Measurements from ENCODE around the gene FUT4. TPM values are rescaled to one million over a fixed set of nuclear protein-coding genes. Genes with fewer than 3 reads are reported as not detected.

FUT4 gene
- total RNA-seq, 1 experiment from 2014 or later = 7.7 TPM

DNA sequence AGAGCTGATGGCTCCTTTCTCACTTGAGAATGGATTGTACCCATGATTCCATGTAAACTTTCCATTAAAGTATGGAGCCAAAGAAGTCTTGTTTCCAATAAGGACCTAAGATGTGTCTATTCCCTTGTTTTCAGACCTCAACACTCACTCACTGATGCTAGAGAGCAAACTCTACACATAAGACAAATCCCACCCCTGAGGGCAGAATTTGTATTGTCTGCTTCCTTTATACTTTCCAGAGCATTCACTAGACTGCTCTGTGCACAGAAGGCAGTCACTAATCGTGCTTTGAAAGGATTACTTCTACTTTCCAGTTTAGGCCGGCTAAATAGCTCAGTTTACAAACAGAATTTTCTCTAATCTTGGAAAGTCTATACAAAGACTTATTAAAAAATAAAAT lies 43.5 kb upstream of the FUT4 start (continued):
- TF ChIP-seq, protein P1, sequence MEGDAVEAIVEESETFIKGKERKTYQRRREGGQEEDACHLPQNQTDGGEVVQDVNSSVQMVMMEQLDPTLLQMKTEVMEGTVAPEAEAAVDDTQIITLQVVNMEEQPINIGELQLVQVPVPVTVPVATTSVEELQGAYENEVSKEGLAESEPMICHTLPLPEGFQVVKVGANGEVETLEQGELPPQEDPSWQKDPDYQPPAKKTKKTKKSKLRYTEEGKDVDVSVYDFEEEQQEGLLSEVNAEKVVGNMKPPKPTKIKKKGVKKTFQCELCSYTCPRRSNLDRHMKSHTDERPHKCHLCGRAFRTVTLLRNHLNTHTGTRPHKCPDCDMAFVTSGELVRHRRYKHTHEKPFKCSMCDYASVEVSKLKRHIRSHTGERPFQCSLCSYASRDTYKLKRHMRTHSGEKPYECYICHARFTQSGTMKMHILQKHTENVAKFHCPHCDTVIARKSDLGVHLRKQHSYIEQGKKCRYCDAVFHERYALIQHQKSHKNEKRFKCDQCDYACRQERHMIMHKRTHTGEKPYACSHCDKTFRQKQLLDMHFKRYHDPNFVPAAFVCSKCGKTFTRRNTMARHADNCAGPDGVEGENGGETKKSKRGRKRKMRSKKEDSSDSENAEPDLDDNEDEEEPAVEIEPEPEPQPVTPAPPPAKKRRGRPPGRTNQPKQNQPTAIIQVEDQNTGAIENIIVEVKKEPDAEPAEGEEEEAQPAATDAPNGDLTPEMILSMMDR (IDR thresholded peaks at IDR 0.05) = no peak
- no peak for TF ChIP-seq ZNF121 (CRISPR knock-in tag; IDR thresholded peaks at IDR 0.05)
- TF ChIP-seq, protein P2, sequence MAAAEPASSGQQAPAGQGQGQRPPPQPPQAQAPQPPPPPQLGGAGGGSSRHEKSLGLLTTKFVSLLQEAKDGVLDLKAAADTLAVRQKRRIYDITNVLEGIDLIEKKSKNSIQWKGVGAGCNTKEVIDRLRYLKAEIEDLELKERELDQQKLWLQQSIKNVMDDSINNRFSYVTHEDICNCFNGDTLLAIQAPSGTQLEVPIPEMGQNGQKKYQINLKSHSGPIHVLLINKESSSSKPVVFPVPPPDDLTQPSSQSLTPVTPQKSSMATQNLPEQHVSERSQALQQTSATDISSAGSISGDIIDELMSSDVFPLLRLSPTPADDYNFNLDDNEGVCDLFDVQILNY (CRISPR knock-in tag; IDR thresholded peaks at IDR 0.05) = no peak

DNA sequence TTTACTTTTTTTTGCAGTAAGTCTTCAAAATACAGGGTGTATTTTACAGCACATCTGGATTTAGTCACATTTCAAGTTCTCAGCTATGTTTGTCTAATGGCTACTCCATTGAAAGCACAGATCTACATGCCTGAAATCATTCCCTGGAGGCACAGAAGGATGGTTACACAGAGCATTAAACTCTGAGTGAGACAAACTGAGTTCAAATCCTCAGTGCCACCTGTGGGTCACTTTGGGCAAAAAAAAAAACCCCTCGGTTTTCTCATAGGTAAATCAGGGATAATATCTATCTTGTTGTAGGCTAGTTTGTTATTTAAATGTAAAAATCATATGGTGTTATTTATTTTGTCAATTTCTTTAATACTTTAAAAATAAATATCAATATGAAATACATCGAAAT lies 42.2 kb upstream of the FUT4 start:
- Mint-ChIP-seq H3K27ac (no peak overlapping the region), H3K36me3 (peaks cover 9% of the 10 kb centered on the region; the same call in 1 of the 2 replicates), H3K4me1 (no peaks in the 10 kb centered on the region), H3K27me3 (ENCODE audit: low read depth) (no peaks in the 10 kb centered on the region), H3K4me3 (no peak overlapping the region), H3K9me3 (no peaks in the 10 kb centered on the region)
- CTCF ChIA-PET = interaction anchor here (3.4 kb wide), 1 partner anchor 606 kb away, joined by 24 read pairs; no protein-coding TSS in a partner anchor
- ATAC-seq (0 out of 2 replicates have a peak, but pooled peaks have one; percentile 43), DNase-seq (ENCODE audit: low spot score) (no peak)
- TF ChIP-seq, protein P3, sequence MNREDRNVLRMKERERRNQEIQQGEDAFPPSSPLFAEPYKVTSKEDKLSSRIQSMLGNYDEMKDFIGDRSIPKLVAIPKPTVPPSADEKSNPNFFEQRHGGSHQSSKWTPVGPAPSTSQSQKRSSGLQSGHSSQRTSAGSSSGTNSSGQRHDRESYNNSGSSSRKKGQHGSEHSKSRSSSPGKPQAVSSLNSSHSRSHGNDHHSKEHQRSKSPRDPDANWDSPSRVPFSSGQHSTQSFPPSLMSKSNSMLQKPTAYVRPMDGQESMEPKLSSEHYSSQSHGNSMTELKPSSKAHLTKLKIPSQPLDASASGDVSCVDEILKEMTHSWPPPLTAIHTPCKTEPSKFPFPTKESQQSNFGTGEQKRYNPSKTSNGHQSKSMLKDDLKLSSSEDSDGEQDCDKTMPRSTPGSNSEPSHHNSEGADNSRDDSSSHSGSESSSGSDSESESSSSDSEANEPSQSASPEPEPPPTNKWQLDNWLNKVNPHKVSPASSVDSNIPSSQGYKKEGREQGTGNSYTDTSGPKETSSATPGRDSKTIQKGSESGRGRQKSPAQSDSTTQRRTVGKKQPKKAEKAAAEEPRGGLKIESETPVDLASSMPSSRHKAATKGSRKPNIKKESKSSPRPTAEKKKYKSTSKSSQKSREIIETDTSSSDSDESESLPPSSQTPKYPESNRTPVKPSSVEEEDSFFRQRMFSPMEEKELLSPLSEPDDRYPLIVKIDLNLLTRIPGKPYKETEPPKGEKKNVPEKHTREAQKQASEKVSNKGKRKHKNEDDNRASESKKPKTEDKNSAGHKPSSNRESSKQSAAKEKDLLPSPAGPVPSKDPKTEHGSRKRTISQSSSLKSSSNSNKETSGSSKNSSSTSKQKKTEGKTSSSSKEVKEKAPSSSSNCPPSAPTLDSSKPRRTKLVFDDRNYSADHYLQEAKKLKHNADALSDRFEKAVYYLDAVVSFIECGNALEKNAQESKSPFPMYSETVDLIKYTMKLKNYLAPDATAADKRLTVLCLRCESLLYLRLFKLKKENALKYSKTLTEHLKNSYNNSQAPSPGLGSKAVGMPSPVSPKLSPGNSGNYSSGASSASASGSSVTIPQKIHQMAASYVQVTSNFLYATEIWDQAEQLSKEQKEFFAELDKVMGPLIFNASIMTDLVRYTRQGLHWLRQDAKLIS (CRISPR knock-in tag; IDR thresholded peaks at IDR 0.05; ENCODE audit: borderline replicate concordance) = no peak
- TF ChIP-seq, protein P4, sequence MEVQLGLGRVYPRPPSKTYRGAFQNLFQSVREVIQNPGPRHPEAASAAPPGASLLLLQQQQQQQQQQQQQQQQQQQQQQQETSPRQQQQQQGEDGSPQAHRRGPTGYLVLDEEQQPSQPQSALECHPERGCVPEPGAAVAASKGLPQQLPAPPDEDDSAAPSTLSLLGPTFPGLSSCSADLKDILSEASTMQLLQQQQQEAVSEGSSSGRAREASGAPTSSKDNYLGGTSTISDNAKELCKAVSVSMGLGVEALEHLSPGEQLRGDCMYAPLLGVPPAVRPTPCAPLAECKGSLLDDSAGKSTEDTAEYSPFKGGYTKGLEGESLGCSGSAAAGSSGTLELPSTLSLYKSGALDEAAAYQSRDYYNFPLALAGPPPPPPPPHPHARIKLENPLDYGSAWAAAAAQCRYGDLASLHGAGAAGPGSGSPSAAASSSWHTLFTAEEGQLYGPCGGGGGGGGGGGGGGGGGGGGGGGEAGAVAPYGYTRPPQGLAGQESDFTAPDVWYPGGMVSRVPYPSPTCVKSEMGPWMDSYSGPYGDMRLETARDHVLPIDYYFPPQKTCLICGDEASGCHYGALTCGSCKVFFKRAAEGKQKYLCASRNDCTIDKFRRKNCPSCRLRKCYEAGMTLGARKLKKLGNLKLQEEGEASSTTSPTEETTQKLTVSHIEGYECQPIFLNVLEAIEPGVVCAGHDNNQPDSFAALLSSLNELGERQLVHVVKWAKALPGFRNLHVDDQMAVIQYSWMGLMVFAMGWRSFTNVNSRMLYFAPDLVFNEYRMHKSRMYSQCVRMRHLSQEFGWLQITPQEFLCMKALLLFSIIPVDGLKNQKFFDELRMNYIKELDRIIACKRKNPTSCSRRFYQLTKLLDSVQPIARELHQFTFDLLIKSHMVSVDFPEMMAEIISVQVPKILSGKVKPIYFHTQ (CRISPR knock-in tag; IDR thresholded peaks at IDR 0.05) = no peak
- TF ChIP-seq, protein P5, sequence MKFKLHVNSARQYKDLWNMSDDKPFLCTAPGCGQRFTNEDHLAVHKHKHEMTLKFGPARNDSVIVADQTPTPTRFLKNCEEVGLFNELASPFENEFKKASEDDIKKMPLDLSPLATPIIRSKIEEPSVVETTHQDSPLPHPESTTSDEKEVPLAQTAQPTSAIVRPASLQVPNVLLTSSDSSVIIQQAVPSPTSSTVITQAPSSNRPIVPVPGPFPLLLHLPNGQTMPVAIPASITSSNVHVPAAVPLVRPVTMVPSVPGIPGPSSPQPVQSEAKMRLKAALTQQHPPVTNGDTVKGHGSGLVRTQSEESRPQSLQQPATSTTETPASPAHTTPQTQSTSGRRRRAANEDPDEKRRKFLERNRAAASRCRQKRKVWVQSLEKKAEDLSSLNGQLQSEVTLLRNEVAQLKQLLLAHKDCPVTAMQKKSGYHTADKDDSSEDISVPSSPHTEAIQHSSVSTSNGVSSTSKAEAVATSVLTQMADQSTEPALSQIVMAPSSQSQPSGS (CRISPR knock-in tag; IDR thresholded peaks at IDR 0.05; ENCODE audit: borderline replicate concordance, low read depth) = no peak
- TF ChIP-seq SOX15 (CRISPR knock-in tag; IDR thresholded peaks at IDR 0.05) (no peak), ZNF219 (CRISPR knock-in tag; IDR thresholded peaks at IDR 0.05; ENCODE audit: borderline replicate concordance) (no peak), HMGA2 (CRISPR knock-in tag; IDR thresholded peaks at IDR 0.05) (no peak)
- TF ChIP-seq, protein P6, sequence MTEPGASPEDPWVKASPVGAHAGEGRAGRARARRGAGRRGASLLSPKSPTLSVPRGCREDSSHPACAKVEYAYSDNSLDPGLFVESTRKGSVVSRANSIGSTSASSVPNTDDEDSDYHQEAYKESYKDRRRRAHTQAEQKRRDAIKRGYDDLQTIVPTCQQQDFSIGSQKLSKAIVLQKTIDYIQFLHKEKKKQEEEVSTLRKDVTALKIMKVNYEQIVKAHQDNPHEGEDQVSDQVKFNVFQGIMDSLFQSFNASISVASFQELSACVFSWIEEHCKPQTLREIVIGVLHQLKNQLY (CRISPR knock-in tag; IDR thresholded peaks at IDR 0.05) = no peak
- TF ChIP-seq, protein P7, sequence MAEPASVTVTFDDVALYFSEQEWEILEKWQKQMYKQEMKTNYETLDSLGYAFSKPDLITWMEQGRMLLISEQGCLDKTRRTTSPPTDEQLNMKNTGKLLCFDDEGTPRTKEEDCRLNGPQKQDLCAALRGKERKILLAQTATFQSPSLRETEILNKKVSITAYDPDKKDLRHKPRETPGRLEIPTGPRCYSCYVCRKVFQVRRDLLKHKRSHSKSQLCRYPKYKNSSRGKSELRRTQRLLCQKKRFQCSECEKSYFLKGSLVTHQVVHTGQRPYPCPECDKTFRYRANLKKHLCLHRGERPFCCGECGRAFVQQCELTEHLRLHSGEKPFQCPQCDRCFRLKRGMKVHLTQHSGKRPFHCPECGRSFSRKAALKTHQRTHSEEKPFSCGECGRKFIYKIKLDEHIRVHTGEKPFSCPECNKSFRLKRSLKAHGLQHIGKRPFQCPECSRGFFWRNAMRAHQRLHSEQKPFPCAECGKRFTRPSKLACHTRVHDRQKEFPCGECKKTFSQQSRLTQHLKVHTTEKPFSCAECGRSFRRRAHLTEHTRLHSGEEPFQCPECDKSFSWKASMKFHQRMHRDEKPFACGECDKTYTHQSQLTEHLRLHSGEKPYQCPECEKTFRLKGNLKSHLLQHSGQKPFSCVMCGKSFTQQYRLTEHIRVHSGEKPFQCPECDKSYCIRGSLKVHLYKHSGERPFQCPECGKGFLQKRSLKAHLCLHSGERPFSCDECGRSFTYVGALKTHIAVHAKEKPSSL (CRISPR knock-in tag; conservative IDR thresholded peaks at IDR 0.05) = no peak
- POLR2A ChIA-PET = no interaction called here

Measured in WTC11 (cell line).